ENCODE results near the gene GSTM2. TPM values are rescaled to one million over a fixed set of nuclear protein-coding genes. Genes with fewer than 3 reads are reported as not detected.

The GSTM2 gene
- total and polyA plus RNA-seq, 4 donors = 7.1 to 15.1 (median 7.9) TPM

DNA sequence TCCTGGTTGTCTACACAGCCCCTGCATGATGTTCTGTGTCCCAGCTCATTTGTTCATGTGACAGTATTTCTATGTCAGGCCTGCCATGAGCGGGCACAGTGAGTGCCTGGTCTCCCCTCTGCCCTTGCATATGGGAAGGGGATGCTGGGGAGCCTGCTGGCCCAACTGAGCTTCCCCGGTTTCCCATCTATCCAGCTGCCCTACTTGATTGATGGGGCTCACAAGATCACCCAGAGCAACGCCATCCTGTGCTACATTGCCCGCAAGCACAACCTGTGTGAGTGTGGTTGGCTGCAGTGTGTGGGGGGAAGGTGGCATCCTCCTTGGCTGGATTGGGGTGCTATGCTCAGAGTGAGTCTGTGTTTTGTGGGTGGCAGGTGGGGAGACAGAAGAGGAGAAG, 10.5 kb upstream of the GSTM2 start:
- H3K9ac ChIP-seq (ENCODE audit: low read depth in 1 of 2, low read length in 2 of 2) = no peak overlapping the region
- no peak overlapping the region for H3K27ac ChIP-seq (ENCODE audit: low read depth in 1 of 2, low read length in 2 of 2)

More for the DNA sequence above, 10.5 kb upstream of the GSTM2 start:
- WGBS = 98% methylated on average over 4 of the region's 4 CpGs
- TF ChIP-seq TAF1 (conservative IDR thresholded peaks at IDR 0.05) (no peak), HNF4A (conservative IDR thresholded peaks at IDR 0.05) (no peak), RAD21 (IDR thresholded peaks at IDR 0.05) (no peak), CTCF (IDR thresholded peaks at IDR 0.05; ENCODE audit: low read depth, low read length, missing input control) (no peak), NR2F2 (IDR thresholded peaks at IDR 0.05) (no peak), ZBTB33 (IDR thresholded peaks at IDR 0.05) (no peak), EGR1 (IDR thresholded peaks at IDR 0.05; ENCODE audit: low read depth in 2 of 2) (no peak), SP1 (IDR thresholded peaks at IDR 0.05) (no peak), JUND (IDR thresholded peaks at IDR 0.05) (no peak), HNF4G (IDR thresholded peaks at IDR 0.05) (no peak), GABPA (IDR thresholded peaks at IDR 0.05 in 1 of 2, conservative IDR thresholded peaks at IDR 0.05 in 1 of 2) (no peak), FOXA2 (IDR thresholded peaks at IDR 0.05) (no peak), YY1 (IDR thresholded peaks at IDR 0.05) (no peak), FOXA1 (IDR thresholded peaks at IDR 0.05) (no peak)
- TF ChIP-seq, protein P1, sequence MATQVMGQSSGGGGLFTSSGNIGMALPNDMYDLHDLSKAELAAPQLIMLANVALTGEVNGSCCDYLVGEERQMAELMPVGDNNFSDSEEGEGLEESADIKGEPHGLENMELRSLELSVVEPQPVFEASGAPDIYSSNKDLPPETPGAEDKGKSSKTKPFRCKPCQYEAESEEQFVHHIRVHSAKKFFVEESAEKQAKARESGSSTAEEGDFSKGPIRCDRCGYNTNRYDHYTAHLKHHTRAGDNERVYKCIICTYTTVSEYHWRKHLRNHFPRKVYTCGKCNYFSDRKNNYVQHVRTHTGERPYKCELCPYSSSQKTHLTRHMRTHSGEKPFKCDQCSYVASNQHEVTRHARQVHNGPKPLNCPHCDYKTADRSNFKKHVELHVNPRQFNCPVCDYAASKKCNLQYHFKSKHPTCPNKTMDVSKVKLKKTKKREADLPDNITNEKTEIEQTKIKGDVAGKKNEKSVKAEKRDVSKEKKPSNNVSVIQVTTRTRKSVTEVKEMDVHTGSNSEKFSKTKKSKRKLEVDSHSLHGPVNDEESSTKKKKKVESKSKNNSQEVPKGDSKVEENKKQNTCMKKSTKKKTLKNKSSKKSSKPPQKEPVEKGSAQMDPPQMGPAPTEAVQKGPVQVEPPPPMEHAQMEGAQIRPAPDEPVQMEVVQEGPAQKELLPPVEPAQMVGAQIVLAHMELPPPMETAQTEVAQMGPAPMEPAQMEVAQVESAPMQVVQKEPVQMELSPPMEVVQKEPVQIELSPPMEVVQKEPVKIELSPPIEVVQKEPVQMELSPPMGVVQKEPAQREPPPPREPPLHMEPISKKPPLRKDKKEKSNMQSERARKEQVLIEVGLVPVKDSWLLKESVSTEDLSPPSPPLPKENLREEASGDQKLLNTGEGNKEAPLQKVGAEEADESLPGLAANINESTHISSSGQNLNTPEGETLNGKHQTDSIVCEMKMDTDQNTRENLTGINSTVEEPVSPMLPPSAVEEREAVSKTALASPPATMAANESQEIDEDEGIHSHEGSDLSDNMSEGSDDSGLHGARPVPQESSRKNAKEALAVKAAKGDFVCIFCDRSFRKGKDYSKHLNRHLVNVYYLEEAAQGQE (IDR thresholded peaks at IDR 0.05) = no peak
- TF ChIP-seq, protein P2, sequence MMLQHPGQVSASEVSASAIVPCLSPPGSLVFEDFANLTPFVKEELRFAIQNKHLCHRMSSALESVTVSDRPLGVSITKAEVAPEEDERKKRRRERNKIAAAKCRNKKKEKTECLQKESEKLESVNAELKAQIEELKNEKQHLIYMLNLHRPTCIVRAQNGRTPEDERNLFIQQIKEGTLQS (IDR thresholded peaks at IDR 0.05) = no peak
- TF ChIP-seq, protein P3, sequence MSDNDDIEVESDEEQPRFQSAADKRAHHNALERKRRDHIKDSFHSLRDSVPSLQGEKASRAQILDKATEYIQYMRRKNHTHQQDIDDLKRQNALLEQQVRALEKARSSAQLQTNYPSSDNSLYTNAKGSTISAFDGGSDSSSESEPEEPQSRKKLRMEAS (IDR thresholded peaks at IDR 0.05) = no peak
- no peaks in the 10 kb centered on the region for H3K27me3 ChIP-seq (ENCODE audit: control insufficient read depth in 4 of 4, insufficient read depth in 4 of 4, low read length in 3 of 4)
- no peak overlapping the region for H3K4me3 ChIP-seq (ENCODE audit: low read depth in 1 of 3, low read length in 3 of 3)
- H3K36me3 ChIP-seq (ENCODE audit: control insufficient read depth in 4 of 4, insufficient read depth in 3 of 4, low read depth in 1 of 4, low read length in 3 of 4) = peaks cover 0 to 24% (median 8%) of the 10 kb centered on the region in 4 donors
- H3K9me3 ChIP-seq (ENCODE audit: control insufficient read depth in 4 of 4, low read length in 3 of 4) = no peaks in the 10 kb centered on the region
- H3K4me1 ChIP-seq (ENCODE audit: control insufficient read depth in 4 of 4, insufficient read depth in 4 of 4, low read length in 3 of 4) = peaks cover 6 to 21% (median 13%) of the 10 kb centered on the region in 4 donors
- no peak for DNase-seq (ENCODE audit: low spot score)

Measured in liver (tissue), 9 donors.